GM19463 (cell line): ENCODE data around the gene POFUT2.

ENCODE experiments used
- ATAC-seq: cut with Tn5 transposase; IDR thresholded peaks from one replicate; pipeline ENCODE4 v1.9.1; 2021; ENCODE audit warnings: mild to moderate bottlenecking, moderate library complexity; ENCODE audit not compliant: unreplicated experiment

POFUT2 gene

GRCh38 chr21:45283611-45284455 lies 3.9 kb downstream of the POFUT2 start:
- ATAC-seq = no peak

DNA sequence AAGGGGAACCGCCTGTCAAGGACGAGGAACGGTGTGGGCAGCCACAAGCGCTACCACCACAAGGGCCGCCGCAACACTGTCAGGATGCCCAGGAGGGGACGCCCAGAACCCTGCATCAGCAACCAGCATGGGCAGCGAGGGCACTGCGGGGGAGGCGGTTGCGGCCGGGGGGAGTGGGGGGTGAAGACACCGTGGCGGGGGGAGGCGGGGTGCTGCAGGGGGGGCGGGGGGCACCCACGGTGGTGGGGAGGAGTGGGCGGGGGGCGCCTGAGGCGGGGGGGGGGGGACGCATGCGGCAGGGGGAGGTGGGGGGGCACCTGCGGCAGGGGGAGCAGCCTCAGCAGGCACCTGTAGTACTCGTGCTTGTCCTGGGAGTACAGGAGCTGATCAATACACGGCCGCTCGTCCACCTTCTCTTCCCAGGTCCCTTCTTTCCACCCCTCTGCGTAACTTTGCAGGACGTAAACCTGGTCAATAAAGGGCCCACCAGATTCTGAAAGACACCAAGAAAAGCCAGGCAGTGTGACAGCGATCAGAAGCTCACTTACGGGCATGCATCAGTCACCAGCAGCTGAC lies 4.6 kb downstream of the POFUT2 start:
- no peak for ATAC-seq

- ATAC-seq = no peak
Measured at GRCh38 chr21:45282283-45283034, 5.2 kb downstream of the POFUT2 start.

- ATAC-seq = no peak
Measured at GRCh38 chr21:45281411-45282282, 6.0 kb downstream of the POFUT2 start.

- no peak for ATAC-seq
Measured at GRCh38 chr21:45280969-45281368, 6.7 kb downstream of the POFUT2 start.

DNA sequence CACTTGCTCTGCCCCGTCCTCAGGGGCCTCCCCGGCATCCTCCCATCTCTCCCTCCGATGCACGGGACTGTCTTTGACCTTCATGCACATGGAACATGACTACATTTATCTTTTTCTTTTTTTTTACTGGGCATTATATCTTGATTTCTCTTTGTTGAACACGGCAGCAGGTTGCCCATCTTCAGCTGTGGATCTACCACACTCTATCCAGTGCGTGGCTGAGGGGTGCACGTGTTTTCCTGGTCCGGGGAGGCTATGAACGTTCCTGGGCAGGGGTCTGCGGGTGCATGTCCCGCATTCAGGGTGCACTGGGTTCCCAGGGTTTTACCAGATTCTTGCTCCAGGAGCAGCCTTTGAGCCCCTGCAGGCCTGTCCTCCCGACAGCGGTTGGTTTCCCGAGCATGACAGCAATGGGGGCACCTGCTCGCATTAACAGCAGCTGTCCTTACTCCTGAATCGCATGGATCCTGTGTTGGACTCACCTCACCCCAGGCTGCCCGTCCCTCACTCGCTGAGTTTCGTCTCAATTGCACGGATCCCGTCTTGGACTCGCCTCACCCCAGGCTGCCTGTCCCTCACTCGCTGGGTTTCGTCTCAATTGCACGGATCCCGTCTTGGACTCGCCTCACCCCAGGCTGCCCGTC lies 7.4 kb downstream of the POFUT2 start:
- ATAC-seq = no peak

DNA sequence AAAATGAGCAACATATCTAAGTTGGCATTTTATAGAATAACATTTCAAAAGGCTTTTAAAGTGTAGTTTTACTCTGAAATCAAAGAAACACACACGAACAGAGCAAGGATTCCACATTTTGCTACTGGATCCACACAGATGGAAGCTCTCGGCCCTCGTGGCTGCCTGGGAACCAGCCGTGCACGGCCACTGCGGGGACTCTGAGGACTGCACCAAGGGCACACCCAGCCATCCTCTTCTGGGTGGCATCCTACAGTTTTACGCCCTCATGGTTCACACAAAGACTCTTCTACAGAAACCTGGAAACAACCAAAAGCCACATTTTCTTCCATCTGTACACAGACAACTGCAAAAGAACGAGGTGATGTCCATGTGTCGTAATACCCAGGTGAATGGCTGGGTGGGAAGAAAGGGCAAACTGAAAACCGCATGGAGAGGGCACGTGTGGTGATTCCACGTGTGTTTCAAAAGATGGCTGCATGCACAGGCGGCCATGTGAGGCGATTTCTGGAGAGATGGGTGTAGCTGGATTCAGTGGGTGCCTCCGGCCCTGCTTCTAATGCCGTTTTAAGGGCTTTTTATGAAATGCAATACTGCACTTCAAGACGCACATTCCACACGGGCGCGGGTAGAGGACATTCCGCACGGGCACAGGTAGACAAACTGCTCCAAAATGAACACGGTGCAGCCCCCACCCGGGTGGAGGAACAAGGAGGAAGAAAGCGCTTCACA lies 8.1 kb downstream of the POFUT2 start:
- ATAC-seq = no peak

DNA sequence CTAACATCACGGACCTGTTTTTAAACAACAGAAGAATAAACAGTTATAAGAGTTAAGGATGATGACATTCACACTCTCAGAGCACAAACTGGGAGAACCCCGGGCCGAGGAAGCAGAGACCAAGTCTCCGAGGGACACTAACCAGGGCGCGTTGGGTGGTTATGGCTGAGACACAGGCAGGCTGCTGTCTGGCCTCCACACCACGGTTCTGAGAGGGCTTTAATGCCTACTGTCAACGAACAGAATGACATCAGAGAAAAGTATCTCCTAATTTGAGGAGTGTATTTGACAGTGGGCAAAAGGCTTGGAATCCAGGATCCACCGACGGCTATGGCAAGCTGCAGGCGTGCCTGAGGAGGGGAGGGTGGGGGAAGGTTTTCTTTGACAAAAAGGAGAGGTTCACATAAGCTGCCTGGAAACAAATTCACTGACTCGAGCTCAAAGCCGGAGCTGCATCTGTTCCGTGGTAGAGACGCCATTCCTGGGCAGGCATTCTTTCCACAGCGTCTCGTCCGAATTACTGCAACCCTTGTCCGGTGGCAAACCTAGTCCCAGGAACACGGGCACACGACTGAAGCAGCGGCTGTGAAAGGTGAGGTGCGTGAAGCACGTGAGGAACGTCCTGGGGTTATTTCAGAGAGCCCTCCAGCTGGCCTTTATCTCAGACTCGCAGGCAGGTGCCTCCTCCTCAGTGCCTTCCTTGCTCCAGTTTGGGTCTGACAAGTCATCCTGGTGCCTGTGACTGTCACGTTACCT lies 9.4 kb downstream of the POFUT2 start:
- no peak for ATAC-seq

- ATAC-seq = no peak
Measured at GRCh38 chr21:45277101-45278045, 10.3 kb downstream of the POFUT2 start.

GRCh38 chr21:45276596-45276995 lies 11.1 kb downstream of the POFUT2 start:
- no peak for ATAC-seq

- no peak for ATAC-seq
Measured at GRCh38 chr21:45270306-45270821, 17.3 kb downstream of the POFUT2 start.

DNA sequence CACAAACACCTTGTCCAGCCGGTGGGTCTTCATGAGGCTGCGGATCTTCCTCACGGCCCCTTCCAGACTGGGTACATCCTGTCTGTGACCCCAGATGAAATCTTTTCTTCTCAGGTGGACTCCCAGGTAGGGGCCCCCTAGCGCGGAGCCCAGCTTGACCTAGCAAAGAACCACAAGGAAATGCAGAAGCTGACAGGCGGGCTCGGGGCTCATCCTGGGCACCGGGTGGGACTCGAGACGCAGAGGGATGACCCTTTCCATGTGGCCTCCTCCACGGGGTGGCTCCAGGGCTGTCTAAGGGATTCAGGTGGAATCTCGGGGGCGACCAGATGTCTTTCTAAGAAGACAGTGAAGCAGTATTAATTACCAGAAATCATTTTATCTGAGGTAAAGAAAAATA lies 17.8 kb downstream of the POFUT2 start:
- no peak for ATAC-seq

GRCh38 chr21:45267390-45267760 lies 20.3 kb downstream of the POFUT2 start:
- no peak for ATAC-seq

DNA sequence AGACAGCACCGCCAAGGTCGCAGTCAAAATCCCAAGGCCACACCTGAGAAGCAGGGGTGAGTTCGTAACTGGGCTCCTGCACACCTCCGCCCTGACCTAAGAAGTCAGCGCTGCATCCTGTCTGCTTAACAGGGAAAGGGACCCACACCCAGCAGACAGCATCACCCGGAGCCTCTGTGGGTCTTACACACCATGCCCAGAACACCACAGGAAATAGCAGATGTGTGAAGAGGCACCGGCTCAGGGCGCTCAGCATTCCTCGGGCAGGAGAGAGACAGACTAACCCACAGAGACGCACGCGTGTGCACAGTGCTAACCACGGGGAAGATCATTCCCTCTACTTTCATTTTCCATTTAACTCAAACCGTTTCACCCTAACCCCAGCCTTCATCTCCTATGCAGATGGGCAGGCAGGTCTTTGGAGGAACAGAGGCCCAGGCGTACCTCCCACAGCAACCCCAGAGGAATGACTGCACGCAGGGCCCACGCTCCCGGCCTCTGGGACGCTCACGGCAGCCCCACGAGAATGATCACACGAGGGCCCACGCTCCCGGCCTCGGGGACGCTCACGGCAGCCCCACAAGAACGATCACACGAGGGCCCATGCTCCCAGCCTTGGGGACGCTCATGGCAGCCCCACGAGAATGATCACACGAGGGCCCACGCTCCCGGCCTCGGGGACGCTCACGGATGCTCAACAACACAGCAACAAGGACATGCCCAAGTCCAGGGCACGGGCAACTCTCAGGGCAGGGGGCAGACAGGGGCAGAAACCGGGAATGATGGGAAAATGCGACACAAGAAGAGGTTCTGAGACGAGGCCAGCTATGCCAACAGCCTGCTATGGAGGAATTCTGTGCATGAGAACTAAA lies 20.9 kb downstream of the POFUT2 start:
- ATAC-seq = no peak

DNA sequence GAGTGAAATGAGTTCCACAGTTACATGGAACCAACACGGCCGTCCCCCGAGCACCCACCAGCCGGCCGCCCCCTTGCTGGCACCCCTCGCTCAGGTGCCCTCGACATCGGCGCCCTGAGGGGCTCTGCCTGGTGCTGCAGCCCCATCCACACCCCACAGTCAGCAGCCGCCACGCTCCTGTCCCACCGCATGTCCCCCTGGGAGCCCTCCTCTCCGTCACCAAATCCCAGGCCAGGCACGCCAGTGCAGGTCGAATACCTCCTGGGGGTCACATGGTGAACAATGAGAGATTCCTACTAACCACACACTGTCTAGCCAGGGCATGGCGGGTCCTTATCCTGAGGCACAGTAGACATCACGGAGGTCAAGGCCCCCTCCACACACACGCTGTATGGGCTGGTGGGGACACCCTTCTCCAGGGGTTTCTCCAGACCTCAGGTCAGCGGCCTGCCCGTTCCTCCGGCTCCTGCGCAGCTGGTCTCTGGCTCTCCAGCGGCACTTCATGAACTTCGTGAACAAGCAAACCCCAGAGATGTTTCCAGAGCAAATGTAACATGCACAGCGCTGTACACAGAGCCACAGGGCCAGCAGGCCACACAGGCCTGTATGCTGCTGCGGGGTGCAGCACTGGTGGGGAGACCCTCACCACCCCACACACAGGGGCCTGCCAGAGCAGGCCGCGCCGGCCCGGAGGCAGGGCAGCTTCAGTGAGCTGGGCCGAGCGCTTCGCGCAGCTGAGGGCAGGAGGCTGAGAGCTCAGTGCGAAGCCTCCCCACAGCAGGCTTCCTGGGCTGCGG lies 21.8 kb downstream of the POFUT2 start:
- ATAC-seq = no peak

GRCh38 chr21:45264912-45265515 lies 22.7 kb downstream of the POFUT2 start:
- ATAC-seq = no peak
